HG02870 (cell line): ENCODE data around the gene CTNNA3.
"Not testable (repeated sequence)": the region's sequence is repeated elsewhere in the genome, so short reads cannot be mapped to it uniquely, and the experiment has no call there.

Experiments
- ATAC-seq: cut with Tn5 transposase; IDR thresholded peaks from one replicate; pipeline ENCODE4 v1.9.1; 2021; ENCODE audit warnings: mild to moderate bottlenecking, moderate library complexity; ENCODE audit not compliant: unreplicated experiment

The CTNNA3 gene

DNA sequence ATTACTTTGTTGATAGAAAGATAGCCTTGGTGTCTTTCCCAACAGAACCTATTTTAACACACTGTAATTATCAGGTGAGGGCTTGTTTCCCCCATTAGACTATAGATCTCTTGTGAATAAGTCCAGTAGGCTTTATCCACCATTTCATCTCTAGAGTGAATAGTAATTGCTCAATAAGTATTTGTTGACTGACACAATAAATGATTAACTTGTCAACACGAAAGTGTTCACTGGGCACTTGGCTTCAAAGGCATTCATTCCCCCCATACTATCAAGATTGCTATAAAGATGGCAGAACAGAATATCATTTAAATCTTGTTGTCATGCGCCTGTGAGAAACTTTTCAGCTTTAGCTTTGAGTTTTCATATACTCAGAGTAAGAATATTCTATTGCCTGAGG is 1194.6 kb downstream of the CTNNA3 start:
- no peak for ATAC-seq

DNA sequence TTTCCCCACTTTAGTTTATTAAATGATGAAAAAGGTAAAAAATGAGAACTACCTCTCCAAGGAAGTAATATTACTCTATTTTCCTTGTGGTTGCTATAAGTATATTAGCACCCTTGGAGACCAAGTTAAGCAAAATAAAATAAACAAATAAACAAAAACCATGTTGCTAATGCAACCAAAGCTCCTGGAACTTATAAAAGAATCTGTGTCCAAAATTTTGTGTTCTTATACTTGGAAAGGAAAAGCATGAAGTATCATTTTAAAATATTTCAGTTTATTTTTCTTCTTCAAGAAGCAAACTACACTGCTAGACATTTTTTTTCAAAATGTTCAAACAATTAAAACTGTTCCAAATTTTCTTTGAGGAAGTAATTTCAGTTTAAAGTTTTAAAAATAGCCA is 1212.0 kb downstream of the CTNNA3 start:
- ATAC-seq: no peak

DNA sequence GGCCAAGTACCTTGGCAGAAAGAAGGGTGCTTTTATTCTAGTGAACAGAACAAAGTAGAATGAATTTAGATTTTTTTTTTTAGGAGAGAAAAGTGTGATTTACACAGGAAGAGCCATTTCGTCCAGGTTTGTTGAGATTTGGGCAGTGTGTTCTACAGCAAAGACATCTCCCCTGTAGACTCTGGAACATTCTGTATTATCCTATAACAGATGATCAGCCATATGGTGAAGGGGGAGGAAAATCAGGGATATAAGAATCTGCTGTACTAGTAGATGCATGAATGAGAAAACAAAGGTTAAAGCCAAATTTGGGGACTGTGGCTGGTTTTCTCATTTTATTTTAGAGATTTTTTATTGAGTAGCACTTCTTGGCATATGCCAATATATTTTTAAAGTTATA is 1223.8 kb downstream of the CTNNA3 start:
- no peak for ATAC-seq

DNA sequence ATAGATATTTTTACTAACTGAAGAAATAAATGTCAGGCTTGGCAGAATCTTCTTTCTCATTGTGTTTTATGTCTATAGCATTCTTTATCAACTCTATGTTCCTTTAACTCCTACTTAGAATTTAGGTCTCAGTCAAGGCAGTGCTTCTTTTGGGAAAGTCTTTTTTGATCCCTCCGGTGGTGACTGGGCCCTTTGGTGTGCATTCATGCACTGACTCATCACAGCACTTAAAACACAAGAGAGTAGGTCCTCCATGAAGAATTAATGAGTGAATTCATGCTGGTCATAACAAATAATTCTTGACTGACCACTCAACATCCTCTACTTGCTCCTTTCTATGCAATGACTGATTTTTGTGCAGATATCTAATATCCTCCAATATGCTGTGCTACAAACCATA is 1229.0 kb downstream of the CTNNA3 start:
- ATAC-seq: no peak

DNA sequence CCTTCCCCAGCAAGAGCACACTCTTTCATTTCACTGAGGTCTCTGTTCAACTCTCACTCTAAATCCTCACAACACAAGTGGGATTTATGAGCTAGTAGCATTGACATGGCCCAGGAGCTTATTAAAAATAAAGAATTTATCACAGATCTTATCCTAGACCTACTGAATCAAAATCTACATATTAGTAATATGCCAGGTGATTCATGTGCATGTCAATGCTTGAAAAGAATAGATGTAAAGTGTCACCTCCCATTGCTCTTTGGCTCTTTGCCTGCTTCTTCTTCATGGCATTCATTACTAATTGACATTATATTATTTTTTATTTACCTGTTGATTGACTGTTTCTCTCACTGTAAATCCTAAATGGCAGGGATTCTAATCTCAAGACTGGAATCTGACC is 1229.4 kb downstream of the CTNNA3 start:
- ATAC-seq: no peak

DNA sequence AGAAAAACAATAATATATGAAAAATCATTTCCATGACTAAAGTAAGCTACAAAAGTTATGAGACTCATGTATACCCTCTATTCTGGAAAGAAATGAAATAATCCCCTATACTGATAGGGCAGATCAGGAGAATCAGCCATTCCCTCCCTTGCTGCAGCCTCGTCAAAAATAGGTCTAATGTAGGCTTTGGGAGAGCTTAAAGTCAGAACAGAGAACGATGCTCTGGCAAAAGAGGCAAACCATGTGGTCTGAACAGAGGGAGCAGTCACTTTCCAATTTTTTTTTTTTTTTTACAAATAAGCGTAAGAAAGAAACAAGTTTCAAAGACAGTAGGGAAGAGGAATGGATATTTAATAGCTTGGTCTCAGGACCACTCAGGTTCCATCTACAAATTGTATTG is 1232.4 kb downstream of the CTNNA3 start:
- ATAC-seq: no peak

DNA sequence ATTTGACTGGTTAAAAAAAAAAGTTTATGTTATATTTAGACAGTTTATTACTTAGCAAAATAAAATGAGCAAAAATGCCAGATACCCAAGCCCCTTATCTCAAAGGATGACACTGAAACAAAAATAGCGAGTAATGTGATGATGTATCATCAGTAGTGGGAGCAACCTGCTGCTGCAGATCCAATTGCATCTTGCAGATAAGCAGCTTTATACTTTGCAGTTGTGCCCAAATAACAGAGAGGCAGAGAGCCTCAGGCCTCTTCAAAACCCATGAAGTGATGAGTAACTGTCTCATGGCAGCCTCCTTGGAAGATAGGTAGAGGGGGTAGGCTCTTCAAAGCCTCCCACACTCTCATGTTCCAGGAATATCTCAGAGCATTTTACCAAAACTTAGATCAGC is 1238.4 kb downstream of the CTNNA3 start:
- ATAC-seq: no peak

DNA sequence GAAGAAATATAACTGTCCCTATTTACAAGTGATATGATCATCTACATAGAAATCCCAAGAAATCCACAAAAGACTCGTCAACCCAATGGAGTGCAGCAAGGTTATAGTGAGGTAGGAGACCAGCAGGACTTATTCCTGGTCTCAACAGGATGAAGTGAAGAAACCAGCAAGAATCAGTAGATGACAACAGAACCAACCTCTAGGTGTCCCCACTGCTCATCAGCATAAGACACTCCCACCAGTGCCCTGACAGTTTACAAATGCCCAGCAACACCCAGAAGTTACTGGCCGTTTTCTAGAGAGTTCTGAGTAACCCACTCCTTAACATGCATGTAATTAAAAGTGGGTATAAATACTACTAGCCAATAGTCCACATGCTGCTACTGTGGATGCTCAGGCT is 1240.7 kb downstream of the CTNNA3 start:
- ATAC-seq: no peak

DNA sequence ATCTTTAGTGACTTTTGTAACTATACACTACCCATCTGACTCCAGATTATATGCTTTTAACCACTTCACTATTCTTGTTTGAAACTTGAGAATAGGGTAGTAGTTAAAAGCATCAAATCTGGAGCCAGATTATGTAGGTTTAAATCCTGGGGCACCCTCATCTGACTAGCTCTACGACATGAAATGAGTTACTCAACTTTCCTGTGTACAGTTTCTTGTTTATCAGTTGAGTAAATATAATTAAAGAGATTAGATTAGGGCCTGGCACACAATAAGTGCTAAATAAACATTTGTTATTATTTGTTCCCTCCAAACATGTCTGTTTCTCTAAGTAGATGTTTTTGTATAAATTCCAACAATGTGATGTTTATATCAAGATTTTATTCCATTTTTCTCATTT is 1255.4 kb downstream of the CTNNA3 start:
- ATAC-seq: no peak

DNA sequence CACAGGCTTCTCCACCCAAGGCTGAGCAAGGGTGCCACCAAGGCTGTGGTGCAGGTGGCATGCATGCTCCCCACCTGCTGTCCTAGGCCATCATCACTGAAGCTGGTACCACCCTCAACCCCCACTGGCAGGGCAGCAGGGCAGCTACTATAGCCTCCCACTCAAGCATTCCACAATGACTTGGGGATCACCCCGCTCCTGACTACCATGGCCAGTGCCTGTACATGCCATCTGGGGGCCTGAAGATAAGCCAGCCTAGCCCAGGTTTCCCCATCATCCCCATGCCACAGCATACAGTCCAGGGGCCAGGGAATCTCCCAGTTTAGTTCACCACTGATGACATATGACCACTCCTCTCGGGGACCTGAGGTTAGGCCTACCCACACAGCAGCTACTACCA is 1281.1 kb downstream of the CTNNA3 start:
- ATAC-seq: no peak

DNA sequence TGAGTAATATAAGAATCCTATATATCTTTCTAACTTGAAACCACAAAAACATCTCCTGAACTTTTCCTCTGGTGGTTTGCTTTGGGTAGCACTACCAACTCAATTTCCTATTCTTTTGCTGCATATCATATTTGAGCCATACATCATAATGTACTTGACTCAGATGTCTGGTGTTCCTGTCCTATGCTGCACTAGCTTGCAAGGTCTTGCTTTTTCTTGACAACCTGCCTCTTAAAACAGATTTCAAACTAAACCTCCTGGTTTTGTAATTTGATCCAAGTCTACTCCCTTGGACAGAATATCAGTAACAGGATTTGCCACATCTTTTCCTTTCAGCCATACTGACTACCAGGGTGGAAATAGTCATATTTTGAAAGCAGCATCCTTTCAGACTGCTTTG is 1290.4 kb downstream of the CTNNA3 start:
- no peak for ATAC-seq

DNA sequence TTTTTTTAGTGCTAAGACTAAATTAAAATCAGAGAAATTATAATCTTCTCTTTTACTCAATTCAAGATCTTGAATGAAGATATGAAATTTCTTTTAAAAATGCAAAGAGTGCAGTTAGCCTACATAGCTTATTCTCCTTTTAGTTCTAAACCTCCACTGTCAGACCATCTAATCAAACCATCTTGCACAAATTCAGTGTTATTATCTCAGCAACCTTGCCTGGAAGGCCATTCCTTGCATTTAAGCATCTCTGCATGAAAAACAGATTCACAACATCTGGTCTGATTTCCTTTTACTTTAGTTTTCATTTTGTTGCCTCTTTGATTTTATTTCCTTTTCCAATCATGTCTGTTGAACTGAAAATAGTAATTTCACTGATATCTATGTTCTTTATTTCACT is 1297.3 kb downstream of the CTNNA3 start:
- no peak for ATAC-seq

DNA sequence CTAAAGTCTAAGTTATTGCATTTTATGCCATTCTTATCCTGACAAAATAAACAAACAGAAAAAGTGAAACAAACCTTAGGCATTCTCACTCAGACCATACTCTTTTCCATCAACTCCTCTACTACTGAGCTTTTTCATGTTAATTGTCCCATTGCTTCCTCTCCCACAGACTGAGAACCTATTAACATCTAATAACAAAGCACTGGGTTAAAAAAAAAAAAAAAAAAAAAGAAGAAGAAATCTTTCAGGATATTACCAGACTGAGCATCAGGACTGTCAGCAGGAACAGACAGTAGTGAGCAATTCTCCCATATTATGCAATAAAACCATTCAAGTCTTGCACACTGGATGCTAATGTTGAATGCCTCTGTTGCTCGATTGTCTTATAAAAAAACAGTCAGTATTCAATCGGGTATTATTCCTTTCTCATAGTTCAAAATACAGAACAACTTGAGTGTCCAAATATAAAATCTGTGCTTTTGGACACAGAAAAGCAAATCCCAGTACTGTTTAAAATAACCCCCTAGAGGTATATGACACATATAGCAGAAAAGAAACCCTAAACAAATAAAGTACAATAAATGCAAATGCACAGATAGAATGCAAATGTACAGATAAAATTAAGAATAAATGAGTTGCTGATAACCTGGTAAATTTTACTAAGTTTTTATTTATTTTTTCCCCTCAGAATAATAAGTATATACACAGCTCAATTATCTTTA is 1301.5 kb downstream of the CTNNA3 start:
- ATAC-seq: no peak

DNA sequence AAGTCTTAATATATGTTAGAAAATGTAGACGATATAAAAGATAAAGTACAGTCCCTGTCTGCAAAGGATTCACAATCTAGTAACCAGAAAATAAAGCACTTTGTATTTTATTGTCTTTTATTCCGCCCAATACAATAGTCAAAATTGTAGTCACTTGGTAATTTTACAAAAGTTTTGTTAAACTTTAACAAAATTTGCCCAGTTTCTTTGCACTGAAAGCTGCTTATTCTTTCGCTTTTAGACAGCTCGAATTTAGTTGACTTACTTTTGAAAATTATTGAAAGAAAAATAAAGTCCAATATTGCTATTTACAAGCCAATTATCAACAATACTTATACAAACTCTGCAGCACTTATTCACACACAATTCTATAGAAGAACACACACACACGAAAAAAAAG is 1305.1 kb downstream of the CTNNA3 start:
- no peak for ATAC-seq

DNA sequence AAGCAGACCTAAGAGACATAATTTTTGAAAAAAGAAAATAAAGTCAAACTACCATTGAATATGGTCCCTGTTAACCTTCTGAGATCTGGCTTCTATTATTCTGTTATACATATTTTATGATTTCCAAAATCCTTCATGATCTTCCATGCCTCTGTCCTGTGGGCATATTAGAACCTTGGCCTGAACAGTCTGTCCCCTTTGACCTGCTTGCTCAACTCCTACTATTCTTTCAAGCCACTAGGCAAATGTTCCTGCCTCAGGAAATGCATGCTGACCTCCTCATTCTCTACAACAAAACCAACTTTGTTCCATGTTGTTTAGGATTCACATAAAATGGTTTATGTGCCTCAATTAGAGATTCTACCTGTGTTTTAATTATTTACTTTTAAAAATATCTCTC is 1315.0 kb downstream of the CTNNA3 start:
- ATAC-seq: no peak

DNA sequence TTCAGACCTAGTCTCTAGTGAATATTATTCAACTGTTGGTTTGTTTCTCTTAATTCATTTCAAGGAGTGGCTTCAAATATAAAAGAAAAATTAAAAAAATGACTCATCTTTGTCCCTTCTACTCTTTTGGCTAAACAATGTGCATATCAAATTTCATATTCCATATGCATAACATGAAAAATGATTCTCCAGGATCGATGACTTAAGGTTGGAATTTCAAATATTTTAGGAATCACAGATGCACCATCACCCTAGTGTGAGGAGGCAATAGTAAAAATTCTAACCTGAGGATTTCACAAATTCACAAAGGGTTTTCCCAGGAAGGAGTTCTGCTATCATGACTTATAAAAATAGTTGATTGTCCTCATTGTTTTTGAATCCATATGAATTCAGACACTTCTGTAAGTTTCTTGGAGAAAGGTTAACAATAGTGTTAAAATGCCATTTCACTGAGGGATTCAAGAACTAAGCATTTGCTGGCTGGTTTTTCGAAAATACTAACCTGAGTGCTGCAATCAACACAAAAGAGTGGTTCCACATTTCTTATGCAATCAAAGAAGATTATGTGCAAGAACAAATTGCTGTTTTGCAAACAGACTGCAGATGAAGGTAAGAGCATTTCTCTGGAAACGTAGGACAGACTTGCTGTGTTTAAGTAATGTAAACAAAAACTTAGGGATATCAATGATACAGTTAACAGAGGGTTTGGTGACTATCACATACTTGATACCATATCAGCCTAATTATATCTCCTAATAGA is 1317.7 kb downstream of the CTNNA3 start:
- no peak for ATAC-seq

DNA sequence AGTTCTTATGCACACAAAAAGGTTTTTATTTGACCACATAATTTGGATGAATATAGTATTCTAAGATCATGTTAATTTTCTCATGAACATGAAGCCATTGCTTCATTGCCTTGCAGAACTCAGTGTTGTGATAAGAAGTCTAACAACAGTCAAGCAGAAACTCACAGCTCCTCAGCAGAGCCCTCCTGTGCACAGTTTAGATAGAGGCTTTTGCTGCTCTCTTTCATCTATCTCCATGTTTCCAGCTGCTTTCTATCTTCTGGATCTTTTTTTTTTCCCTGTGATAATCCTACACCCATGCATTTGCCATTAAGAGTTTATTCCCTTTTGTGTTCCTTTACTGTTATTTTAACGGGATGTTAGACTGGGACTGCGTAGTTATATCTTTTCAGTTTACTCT is 1327.8 kb downstream of the CTNNA3 start:
- ATAC-seq: no peak

DNA sequence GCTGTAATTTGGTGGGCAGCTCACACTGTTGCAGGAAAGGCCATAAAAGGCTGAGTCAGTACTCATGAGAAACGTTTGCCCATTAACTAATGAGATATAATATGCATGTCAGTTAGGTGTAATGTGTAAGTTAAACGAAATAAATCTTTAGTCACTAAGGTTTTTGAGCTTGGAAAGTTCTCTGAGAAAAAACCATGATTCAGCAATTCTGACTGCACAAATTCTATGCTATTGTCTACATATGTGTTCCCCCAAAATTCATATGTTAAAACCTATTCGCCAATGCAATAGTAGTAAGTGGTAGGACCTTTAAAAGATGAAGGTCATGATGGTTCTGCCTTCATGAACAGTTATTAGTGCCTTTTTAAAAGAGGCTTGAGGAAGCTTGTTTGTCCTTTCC is 1329.8 kb downstream of the CTNNA3 start:
- ATAC-seq: no peak

DNA sequence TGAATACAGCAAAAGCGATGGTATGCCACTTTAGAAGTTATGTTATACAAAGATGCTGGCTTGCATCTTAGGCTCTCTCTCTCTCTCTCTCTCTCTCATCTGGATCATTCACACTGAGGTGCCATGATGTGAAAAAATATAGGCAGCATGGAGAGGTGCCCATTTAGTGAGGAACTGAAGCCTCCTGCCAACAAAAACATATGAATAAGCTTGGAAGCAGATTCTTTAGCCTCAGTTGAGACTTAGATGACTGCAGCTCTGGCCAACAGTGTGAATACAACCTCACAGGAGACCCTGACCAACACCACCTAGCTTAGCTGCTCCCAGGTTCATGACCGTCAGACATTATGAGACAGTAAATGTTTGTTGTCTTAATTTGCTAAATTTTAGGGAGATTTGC is 1330.3 kb downstream of the CTNNA3 start:
- ATAC-seq: no peak

DNA sequence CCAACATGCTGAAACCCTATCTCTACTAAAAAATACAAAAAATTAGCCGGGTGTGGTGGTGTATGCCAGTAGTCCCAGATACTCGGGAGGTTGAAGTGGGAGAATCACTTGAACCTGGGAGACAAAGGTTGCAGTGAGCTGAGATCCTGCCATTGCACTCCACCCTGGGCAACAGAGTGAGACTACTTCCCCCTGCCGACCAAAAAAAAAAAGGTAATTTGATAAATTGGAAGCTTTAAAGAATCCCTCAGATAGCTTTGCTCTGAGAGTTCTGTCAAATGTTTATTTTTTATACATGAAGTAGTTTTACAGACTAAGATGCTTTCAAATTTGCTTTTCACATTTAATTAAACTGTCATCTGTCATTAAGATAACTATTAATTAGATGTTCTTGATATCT is 1333.5 kb downstream of the CTNNA3 start:
- ATAC-seq: no peak

DNA sequence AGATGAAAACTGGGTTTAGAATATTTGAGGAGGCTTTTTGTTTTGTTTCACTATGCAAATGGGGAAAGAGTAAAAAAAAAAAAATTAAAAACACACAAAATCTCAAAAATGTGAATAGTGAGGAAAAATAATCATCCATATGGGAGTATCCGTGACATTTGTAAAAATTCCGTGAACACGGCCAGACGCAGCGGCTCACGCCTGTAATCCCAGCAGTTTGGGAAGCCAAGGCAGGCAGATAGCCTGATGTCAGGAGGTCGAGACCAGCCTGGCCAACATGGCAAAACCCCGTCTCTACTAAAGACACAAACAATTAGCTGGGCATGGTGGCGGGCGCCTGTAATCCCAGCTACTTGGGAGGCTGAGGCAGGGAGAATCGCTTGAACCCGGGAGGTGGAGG is 1342.2 kb downstream of the CTNNA3 start:
- ATAC-seq: not testable (repeated sequence)

DNA sequence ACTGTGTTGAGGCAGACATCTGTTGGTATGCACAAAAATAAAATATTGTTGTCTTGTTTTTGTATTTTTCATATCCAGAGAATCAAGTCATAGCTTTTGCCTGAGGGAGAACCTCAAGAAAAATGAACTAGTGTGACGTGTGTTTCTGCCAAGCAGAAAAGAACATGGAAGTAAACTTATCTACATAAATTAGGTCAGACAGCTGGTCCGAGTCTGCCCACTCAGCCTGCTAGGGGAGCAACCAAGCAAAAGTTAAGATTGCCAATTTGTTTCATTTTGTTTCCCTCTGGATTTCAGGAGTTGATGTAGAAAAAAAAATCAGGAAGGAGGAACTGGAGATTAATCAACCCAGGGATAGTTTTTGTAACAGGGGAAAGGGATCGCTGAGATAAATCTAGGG is 1342.6 kb downstream of the CTNNA3 start:
- no peak for ATAC-seq
